Lower lobe of right lung (tissue), 2 donors: ENCODE results near the gene ACOT7. TPM values are rescaled to one million over a fixed set of nuclear protein-coding genes. Genes with fewer than 3 reads are reported as not detected.
A peak's percentile ranks its signal among the peaks of the same experiment; 100 is the strongest.

Experiments used
- ATAC-seq, 2 donors: fragments of 200-7000 bp; cut with Tn5 transposase; one replicate each; pipeline ENCODE4 v1.9.1; 2020 to 2022; ENCODE audit warnings: mild to moderate bottlenecking in 2 of 2, moderate library complexity in 2 of 2
- DNase-seq: peaks from one replicate; pipeline ENCODE4 v3.0.0-alpha.2; 2020
- H3K27ac ChIP-seq: fragments of 200-600 bp; one replicate; pipeline ENCODE4 v1.8.0; 2022
- H3K27me3 ChIP-seq: fragments of 200-600 bp; one replicate; pipeline ENCODE4 v1.8.0; 2022; ENCODE audit warnings: low read depth
- H3K36me3 ChIP-seq: fragments of 200-600 bp; one replicate; pipeline ENCODE4 v1.8.0; 2022; ENCODE audit warnings: mild to moderate bottlenecking
- H3K4me1 ChIP-seq: fragments of 200-600 bp; one replicate; pipeline ENCODE4 v1.8.0; 2022
- H3K4me3 ChIP-seq: fragments of 200-600 bp; one replicate; pipeline ENCODE4 v1.8.0; 2022; ENCODE audit warnings: mild to moderate bottlenecking
- H3K9me3 ChIP-seq: fragments of 200-600 bp; one replicate; pipeline ENCODE4 v1.8.0; 2022
- intact Hi-C: fragments of 100-400 bp; cut with DNase I; formaldehyde crosslinking; loops from one replicate; pipeline ENCODE4 v1.11.0; 2022
- total RNA-seq: library from RNA; stranded (reverse); fragmentation: NEBNext Ultra II Directional; extraction: Animal tissue kit (Norgen Biotek cat#: 25700); gene quantifications from one replicate; pipeline ENCODE4 v1.2.1, GENCODE V29; 2021
- TF ChIP-seq, protein P1 (sequence below): fragments of 200-600 bp; IDR thresholded peaks from one replicate; pipeline ENCODE4 v1.8.0; 2022; ENCODE audit warnings: antibody characterized with exemption, mild to moderate bottlenecking
- donor health status: DM: no; HTN: yes; CAD: no; lungs with severe emphysema.

Gene ACOT7
- total RNA-seq, 1 donor from 2014 or later = 28.5 TPM

DNA sequence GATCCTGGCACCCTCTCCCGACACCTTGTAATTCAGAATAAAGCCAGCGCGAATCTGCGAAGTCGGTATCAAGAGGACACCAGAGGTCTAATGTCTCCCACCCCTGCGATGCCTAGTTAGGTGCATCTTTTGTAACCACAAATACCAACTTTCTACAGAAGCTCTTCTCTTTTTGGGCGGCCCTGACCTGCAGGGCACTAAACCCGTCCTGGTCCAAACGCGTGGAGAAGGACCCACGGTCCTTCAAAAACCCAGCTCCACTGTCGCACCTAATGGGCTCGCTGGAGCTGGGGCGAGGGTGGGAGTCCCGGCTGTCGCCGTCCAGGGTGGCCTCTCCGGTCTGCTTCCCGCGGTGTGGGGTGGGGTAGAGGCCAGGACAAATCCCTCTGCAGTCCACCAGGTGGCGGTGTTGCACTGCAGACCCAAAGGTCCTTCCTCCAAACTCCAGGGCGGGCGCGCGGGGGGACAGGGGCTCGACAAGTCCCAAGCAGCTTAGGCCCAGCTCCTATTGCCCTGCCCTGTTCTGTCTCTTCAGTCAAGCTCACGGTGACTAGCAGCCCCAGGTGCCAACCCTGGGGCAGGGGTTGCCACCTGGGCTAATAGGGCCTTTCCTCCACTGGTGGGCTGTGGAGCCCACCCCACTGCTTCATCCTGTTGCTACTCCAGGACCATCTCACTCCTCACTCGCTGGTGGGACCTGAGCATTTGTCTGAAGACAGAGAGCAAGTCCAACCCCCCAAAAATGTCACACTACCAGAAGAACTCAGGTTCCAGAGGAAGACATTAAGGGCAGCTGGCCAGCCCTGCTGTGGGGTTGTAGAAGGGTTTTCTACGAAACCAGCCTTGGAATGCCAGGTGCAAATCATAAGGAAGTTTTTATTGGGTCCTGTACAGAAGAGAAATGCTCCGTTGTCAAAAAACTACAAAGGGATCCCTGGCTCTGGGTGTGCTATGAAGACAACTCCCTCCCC, 146.8 kb downstream of the ACOT7 start:
- intact Hi-C loops = no loop called here
- Histone ChIP-seq H3K4me1 (peaks cover 27% of the 10 kb centered on the region), H3K36me3 (no peaks in the 10 kb centered on the region), H3K27ac (no peak overlapping the region), H3K9me3 (no peaks in the 10 kb centered on the region), H3K4me3 (no peak overlapping the region), H3K27me3 (peaks cover 90% of the 10 kb centered on the region)
- DNase-seq (peak; percentile 87), ATAC-seq (peak; percentile 75 to 80)
- TF ChIP-seq, protein P1, sequence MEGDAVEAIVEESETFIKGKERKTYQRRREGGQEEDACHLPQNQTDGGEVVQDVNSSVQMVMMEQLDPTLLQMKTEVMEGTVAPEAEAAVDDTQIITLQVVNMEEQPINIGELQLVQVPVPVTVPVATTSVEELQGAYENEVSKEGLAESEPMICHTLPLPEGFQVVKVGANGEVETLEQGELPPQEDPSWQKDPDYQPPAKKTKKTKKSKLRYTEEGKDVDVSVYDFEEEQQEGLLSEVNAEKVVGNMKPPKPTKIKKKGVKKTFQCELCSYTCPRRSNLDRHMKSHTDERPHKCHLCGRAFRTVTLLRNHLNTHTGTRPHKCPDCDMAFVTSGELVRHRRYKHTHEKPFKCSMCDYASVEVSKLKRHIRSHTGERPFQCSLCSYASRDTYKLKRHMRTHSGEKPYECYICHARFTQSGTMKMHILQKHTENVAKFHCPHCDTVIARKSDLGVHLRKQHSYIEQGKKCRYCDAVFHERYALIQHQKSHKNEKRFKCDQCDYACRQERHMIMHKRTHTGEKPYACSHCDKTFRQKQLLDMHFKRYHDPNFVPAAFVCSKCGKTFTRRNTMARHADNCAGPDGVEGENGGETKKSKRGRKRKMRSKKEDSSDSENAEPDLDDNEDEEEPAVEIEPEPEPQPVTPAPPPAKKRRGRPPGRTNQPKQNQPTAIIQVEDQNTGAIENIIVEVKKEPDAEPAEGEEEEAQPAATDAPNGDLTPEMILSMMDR = peak; percentile 92

DNA sequence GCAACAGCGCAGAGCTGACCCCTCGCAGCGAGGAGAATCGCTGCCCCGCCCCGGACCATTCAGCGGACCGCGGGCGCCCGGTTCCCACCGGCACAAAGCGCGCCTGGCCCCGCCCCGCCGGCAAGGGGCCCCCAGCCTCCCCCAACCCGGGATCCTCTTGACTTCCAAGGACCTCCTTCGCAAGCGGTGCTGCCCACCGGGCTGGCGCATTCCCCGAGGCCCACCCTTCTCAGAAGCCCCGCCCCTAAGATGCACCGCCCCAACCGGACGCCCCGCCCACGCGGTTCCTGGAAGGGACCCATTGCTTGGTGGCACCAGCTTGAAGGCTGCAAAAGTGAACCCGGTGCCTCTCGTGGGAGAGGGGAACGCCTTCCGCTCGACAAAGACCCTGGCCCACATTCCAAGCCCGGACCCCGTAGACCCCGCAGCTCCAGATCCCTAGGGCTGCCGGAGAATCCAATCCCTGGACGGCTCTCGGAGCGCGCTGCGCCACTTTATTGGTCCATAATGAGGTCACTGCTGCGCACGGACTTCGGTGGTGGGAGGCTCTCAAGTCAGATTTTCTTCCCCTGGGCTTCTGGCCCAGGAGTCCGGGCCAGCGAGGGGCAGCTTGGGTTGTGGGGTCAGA, 147.6 kb downstream of the ACOT7 start:
- peaks cover 30% of the 10 kb centered on the region for H3K4me1 ChIP-seq

GRCh38 chr1:6245086-6245868, 148.3 kb downstream of the ACOT7 start:
- DNase-seq (peak; percentile 86), ATAC-seq (peak; percentile 85 to 90)
- TF ChIP-seq, protein P1 = peak; percentile 80
- no peaks in the 10 kb centered on the region for H3K9me3 ChIP-seq
- H3K4me3 ChIP-seq = no peak overlapping the region
- intact Hi-C loops = no loop called here
- no peaks in the 10 kb centered on the region for H3K36me3 ChIP-seq
- H3K27me3 ChIP-seq = peaks cover 92% of the 10 kb centered on the region
- H3K27ac ChIP-seq = no peak overlapping the region
- peaks cover 30% of the 10 kb centered on the region for H3K4me1 ChIP-seq

More for the DNA sequence above, 147.6 kb downstream of the ACOT7 start:
- TF ChIP-seq, protein P1 = no peak
- Histone ChIP-seq H3K9me3 (no peaks in the 10 kb centered on the region), H3K27me3 (peaks cover 90% of the 10 kb centered on the region), H3K36me3 (no peaks in the 10 kb centered on the region), H3K4me3 (no peak overlapping the region), H3K27ac (no peak overlapping the region)
- intact Hi-C loops = no loop called here
- ATAC-seq (peak; percentile 5 to 15), DNase-seq (no peak)

DNA sequence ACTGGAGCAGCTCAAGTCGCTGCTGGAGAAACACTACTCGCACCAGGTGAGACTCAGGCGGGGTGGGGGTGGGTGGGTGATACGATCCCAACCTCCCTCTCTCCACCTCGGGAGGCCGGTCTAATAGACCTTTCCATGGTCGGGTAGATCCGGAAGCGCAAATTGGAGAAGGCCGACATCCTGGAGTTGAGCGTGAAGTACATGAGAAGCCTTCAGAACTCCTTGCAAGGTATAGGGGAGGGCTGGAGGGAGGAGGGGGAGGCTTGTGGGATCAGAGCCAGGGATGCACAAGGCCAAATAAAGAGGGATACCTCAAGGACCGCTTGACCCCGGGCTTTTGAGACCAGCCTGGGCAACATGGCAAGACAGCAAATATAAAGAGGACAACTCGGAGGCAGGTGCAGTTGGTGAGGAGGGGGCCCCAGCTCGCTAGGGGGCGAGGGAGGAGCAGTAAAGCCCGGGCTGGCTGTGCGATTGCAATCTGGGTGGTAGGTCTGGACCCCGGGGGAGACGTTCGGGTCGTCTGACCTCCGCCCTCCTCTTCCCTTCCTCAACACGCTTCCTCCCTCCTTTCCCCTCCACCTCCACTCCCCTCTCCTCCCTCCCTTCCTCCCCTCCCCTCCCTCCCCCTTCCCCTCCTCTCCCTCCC, 149.0 kb downstream of the ACOT7 start:
- Histone ChIP-seq H3K36me3 (no peaks in the 10 kb centered on the region), H3K27me3 (peaks cover 94% of the 10 kb centered on the region), H3K9me3 (no peaks in the 10 kb centered on the region), H3K27ac (no peak overlapping the region), H3K4me1 (peaks cover 30% of the 10 kb centered on the region), H3K4me3 (no peak overlapping the region)
- DNase-seq = no peak
- intact Hi-C loops = no loop called here
- TF ChIP-seq, protein P1 = no peak
- ATAC-seq = no peak

DNA sequence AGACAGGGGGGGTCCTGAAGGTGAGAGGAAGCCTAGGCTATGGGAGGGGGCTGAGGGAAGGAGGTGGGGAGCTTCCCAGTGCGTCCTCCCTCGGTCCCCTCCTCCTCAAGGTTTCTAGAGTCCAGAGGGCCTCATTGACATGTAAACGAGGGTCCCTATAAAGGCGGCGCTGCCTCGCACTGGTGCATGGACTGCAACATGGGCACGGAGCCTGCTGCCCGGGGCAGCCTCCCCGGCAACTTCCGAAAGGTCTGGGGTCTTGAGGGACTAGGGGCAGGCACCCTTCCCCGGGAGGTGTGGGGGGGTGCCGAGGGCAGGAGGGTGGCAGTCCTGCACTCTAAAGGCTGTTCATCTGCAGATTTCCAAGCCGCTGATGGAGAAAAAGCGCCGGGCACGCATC, 149.6 kb downstream of the ACOT7 start, which contains the start of gene HES3:
Gene HES3, plus strand, starts transcription at position 187 of the 400 bp plus-strand sequence. Its CDS starts 187 bp downstream, at position 374.
- intact Hi-C loops = no loop called here
- TF ChIP-seq, protein P1 = no peak
- Histone ChIP-seq H3K36me3 (no peaks in the 10 kb centered on the region), H3K27ac (no peak within 1 kb of the TSS), H3K4me1 (peaks cover 28% of the 10 kb centered on the region), H3K4me3 (no peak within 1 kb of the TSS), H3K27me3 (peaks cover 95% of the 10 kb centered on the region), H3K9me3 (no peaks in the 10 kb centered on the region)
- ATAC-seq (no peak), DNase-seq (no peak)
